Measurements from ENCODE around the gene ALLC. TPM values are rescaled to one million over a fixed set of nuclear protein-coding genes. Genes with fewer than 3 reads are reported as not detected.

ALLC gene
- total RNA-seq, 1 experiment from 2014 or later = not detected

DNA sequence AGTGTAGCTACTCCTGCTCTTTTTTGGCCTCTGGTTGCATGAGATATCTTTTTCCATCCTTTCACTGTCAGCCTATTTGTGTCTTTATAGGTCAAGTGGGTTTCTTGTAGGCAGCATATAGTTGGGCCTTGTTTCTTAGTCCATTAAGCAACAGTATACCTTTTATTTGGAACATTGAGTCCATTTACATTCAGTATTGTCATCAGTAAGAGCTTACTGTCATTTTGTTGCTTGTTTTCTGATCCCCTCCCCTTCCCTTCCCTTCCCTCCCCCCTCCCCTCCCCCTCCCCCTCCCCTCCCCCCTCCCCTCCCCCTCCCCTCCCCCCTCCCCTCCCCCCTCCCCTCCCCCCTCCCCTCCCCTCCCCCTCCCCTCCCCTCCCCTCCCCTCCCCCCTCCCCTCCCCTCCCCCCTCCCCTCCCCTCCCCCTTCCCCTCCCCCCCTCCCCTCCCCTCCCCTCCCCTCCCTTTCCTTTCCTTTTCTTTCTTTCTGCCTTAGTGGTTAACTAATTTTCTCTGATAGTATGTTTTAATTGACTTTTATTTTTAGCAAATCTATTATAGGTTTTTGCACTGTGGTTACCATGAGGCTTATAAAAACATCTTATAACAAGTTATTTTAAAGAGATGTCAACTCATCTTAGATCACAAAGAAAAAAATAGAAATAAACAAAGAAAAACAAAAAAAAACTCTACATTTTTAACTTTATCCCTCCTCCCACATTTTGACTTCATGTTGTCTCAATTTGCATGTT is 32.2 kb downstream of the ALLC start:
- Mint-ChIP-seq H3K36me3 (ENCODE audit: insufficient read depth, unreplicated experiment) (no peaks in the 10 kb centered on the region), H3K27me3 (ENCODE audit: insufficient read depth, unreplicated experiment) (peaks cover 22% of the 10 kb centered on the region), H3K4me3 (ENCODE audit: unreplicated experiment) (no peak overlapping the region), H3K9me3 (ENCODE audit: unreplicated experiment) (peaks cover 4% of the 10 kb centered on the region), H3K4me1 (ENCODE audit: insufficient read depth, unreplicated experiment) (peaks cover 2% of the 10 kb centered on the region), H3K27ac (ENCODE audit: low read depth, unreplicated experiment) (no peak overlapping the region)
- intact Hi-C loops (cut with micrococcal nuclease) = loop anchor here (5.0 kb wide), 1 partner anchor 267 kb away; no protein-coding TSS in a partner anchor
- CTCF ChIA-PET = interaction anchor here (0.5 to 5.4 kb wide), 7 partner anchors 11 to 273 kb away, joined by 3 to 50 read pairs (median 3); no protein-coding TSS in a partner anchor
- TF ChIP-seq, protein P1, sequence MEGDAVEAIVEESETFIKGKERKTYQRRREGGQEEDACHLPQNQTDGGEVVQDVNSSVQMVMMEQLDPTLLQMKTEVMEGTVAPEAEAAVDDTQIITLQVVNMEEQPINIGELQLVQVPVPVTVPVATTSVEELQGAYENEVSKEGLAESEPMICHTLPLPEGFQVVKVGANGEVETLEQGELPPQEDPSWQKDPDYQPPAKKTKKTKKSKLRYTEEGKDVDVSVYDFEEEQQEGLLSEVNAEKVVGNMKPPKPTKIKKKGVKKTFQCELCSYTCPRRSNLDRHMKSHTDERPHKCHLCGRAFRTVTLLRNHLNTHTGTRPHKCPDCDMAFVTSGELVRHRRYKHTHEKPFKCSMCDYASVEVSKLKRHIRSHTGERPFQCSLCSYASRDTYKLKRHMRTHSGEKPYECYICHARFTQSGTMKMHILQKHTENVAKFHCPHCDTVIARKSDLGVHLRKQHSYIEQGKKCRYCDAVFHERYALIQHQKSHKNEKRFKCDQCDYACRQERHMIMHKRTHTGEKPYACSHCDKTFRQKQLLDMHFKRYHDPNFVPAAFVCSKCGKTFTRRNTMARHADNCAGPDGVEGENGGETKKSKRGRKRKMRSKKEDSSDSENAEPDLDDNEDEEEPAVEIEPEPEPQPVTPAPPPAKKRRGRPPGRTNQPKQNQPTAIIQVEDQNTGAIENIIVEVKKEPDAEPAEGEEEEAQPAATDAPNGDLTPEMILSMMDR (IDR thresholded peaks at IDR 0.05; ENCODE audit: unreplicated experiment) = no peak
- no TSS peak for BruUV-seq (replicated peaks)
- DNase-seq (ENCODE audit: unreplicated experiment) = no peak
- POLR2A ChIA-PET = no interaction called here

DNA sequence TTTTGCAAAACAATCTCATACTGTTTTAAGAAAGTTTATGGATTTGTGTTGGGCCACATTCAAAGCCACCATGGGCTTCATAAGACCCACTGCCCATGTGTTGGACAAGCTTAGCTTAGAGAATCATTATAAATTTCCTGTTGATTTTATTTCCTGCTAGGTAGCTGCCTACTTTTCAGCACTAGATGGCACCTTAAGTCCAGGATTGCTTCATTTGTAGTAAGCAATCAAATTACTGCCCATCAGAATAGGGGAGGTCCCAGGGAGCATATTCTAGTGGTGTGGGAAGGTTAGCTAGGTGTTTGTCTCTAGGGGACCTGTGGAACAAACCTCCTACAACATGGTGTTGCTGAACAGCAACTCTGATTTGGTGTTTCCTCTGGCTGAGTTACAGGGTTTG is 34.4 kb downstream of the ALLC start:
- peak; percentile 48 for DNase-seq (ENCODE audit: unreplicated experiment)
- Mint-ChIP-seq H3K27ac (ENCODE audit: low read depth, unreplicated experiment) (no peak overlapping the region), H3K4me1 (ENCODE audit: insufficient read depth, unreplicated experiment) (no peaks in the 10 kb centered on the region), H3K36me3 (ENCODE audit: insufficient read depth, unreplicated experiment) (no peaks in the 10 kb centered on the region), H3K27me3 (ENCODE audit: insufficient read depth, unreplicated experiment) (peaks cover 22% of the 10 kb centered on the region), H3K9me3 (ENCODE audit: unreplicated experiment) (no peaks in the 10 kb centered on the region), H3K4me3 (ENCODE audit: unreplicated experiment) (no peak overlapping the region)
- intact Hi-C loops (cut with micrococcal nuclease) = loop anchor here (1.0 to 5.0 kb wide), 2 partner anchors 265 to 363 kb away; no protein-coding TSS in a partner anchor
- TF ChIP-seq, protein P1 (IDR thresholded peaks at IDR 0.05; ENCODE audit: unreplicated experiment) = peak; percentile 72
- no TSS peak for BruUV-seq (replicated peaks)
- ChIA-PET CTCF (interaction anchor here (0.6 to 5.4 kb wide), 40 partner anchors 8 to 1823 kb away, joined by 3 to 50 read pairs (median 3); no protein-coding TSS in a partner anchor), POLR2A (no interaction called here)

DNA sequence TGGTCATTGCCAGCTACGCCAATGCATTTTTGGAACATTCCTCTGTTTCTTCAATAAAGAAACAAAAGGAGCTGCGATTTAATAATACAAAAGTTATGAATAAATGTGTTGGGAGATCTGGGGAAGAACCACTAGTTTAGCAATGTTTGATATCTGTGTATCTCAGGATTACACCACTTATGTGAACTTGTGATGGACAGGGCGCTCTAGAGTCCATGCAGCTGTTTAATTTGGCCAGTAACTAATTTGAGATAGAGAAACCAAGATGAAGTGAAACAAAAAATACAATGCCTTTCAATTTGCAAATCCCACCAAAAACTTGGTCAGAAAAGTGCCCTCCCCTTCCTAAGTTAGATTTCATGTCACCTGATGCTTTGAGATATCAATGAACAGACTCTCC is 38.5 kb downstream of the ALLC start:
- no peaks in the 10 kb centered on the region for H3K4me1 Mint-ChIP-seq (ENCODE audit: insufficient read depth, unreplicated experiment)
- TF ChIP-seq, protein P1 (IDR thresholded peaks at IDR 0.05; ENCODE audit: unreplicated experiment) = no peak
- CTCF ChIA-PET = interaction anchor here (0.8 kb wide), 1 partner anchor 8 kb away, joined by 3 read pairs; no protein-coding TSS in a partner anchor
- H3K4me3 Mint-ChIP-seq (ENCODE audit: unreplicated experiment) = no peak overlapping the region
- peaks cover 34% of the 10 kb centered on the region for H3K27me3 Mint-ChIP-seq (ENCODE audit: insufficient read depth, unreplicated experiment)
- no peak for DNase-seq (ENCODE audit: unreplicated experiment)
- no TSS peak for BruUV-seq (replicated peaks)
- POLR2A ChIA-PET = interaction anchor here (0.8 kb wide), 1 partner anchor 526 kb away, joined by 3 read pairs; no protein-coding TSS in a partner anchor
- no peak overlapping the region for H3K27ac Mint-ChIP-seq (ENCODE audit: low read depth, unreplicated experiment)
- no peaks in the 10 kb centered on the region for H3K36me3 Mint-ChIP-seq (ENCODE audit: insufficient read depth, unreplicated experiment)
- H3K9me3 Mint-ChIP-seq (ENCODE audit: unreplicated experiment) = no peaks in the 10 kb centered on the region
- intact Hi-C loops (cut with micrococcal nuclease) = no loop called here

DNA sequence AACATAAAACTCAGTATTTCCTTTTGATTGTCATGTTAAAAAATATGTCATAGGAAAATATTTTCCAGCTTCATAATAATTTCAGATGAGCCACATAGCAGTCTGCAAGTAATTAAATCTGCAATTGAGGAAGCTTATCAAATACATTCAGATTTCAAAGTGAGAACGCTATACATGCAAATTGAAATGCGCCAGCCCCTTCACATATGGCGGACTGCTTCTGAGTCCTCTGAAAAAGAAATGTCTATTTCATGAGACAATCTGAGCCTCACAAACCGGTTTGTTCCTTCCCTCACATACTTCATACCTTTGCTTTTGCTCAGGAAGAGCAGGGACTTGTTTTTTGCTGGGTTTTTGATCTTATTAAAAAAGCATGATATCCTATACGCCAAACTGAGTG is 43.1 kb downstream of the ALLC start:
- Mint-ChIP-seq H3K9me3 (ENCODE audit: unreplicated experiment) (no peaks in the 10 kb centered on the region), H3K4me1 (ENCODE audit: insufficient read depth, unreplicated experiment) (peaks cover 5% of the 10 kb centered on the region), H3K4me3 (ENCODE audit: unreplicated experiment) (no peak overlapping the region), H3K36me3 (ENCODE audit: insufficient read depth, unreplicated experiment) (peaks cover 9% of the 10 kb centered on the region), H3K27me3 (ENCODE audit: insufficient read depth, unreplicated experiment) (peaks cover 22% of the 10 kb centered on the region), H3K27ac (ENCODE audit: low read depth, unreplicated experiment) (no peak overlapping the region)
- TF ChIP-seq, protein P1 (IDR thresholded peaks at IDR 0.05; ENCODE audit: unreplicated experiment) = no peak
- CTCF ChIA-PET = interaction anchor here (1.6 to 2.1 kb wide), 2 partner anchors 9 kb away, joined by 7 to 10 read pairs; no protein-coding TSS in a partner anchor
- intact Hi-C loops (cut with micrococcal nuclease) = no loop called here
- BruUV-seq (replicated peaks) = no TSS peak
- DNase-seq (ENCODE audit: unreplicated experiment) = no peak
- POLR2A ChIA-PET = no interaction called here

Data from MCF 10A (cell line).